K562 (cell line): Measurements from ENCODE around the gene SPOCK2. TPM values are rescaled to one million over a fixed set of nuclear protein-coding genes. Genes with fewer than 3 reads are reported as not detected.

Source experiments
- ATAC-seq: fragments of 200-7000 bp; cut with Tn5 transposase; 3 replicates; pipeline ENCODE4 v1.9.1; 2020; ENCODE audit warnings: moderate library complexity
- BruUV-seq: library from RNA; stranded (reverse); fragments of 400-500 nt; replicated peaks from 2 replicates; lab custom pipeline; 2021; lab: Mats Ljungman, UMichigan
- CTCF ChIA-PET: fragments of 300-600 bp; formaldehyde crosslinking; extraction: SDS; loops from one replicate; lab custom pipeline; 2021; ENCODE audit warnings: low intra/inter-chr PET ratio; lab: Yijun Ruan, JAX
- POLR2A ChIA-PET: fragments of 300-600, 350-650 bp; sonication (Branson Sonifier 250); formaldehyde crosslinking; extraction: SDS; loops from one replicate; lab custom pipeline; 2021; ENCODE audit warnings: antibody characterized with exemption, inconsistent platforms; lab: Yijun Ruan, JAX
- DNase-seq, 4 experiments: peaks; one replicate each; pipeline versions ENCODE4 v3.0.0 to v3.0.0-alpha.2; 2011 to 2018; ENCODE audit warnings: low spot score in 3 of 4, mixed read lengths in 3 of 4; ENCODE audit errors: extremely low read depth in 1 of 4
- FAIRE-seq: peaks from 2 replicates; lab custom pipeline; 2011; peaks lifted over from hg19 to GRCh38; lab: Jason Lieb, UNC
- H2AFZ ChIP-seq: 2 replicates; pipeline ENCODE4 v1.6.0; 2011; ENCODE audit warnings: low read depth, low read length, control low read depth, inconsistent platforms
- H3K27ac ChIP-seq: fragments of 200-600 bp; 3 replicates; pipeline ENCODE4 v1.8.0; 2011; ENCODE audit warnings: low read depth, mild to moderate bottlenecking, control low read depth, inconsistent platforms, low read length, moderate library complexity, mixed read lengths; ENCODE audit errors: extremely low read depth
- H3K27me3 ChIP-seq, 2 experiments: fragments of 300-600 bp in 1 of 2; 2 replicates in 1 of 2; 3 replicates in 1 of 2; pipeline versions ENCODE4 v1.6.0 to v1.8.0; 2011; ENCODE audit warnings: inconsistent platforms in 2 of 2, low read length in 2 of 2, mild to moderate bottlenecking in 1 of 2, mixed read lengths in 1 of 2, moderate library complexity in 1 of 2; ENCODE audit not compliant: control insufficient read depth in 2 of 2, insufficient read depth in 2 of 2
- H3K36me3 ChIP-seq: fragments of 300-600 bp; 3 replicates; pipeline ENCODE4 v1.8.0; 2011; ENCODE audit warnings: mild to moderate bottlenecking, low read length, inconsistent platforms; ENCODE audit not compliant: control insufficient read depth, insufficient read depth
- H3K4me1 ChIP-seq, 2 experiments: fragments of 200-600 bp in 1 of 2; replicated peaks in 1 of 2; 2 replicates in 1 of 2; 3 replicates in 1 of 2; pipeline versions ENCODE4 v1.5.1 to v1.8.0; 2011; ENCODE audit warnings: inconsistent platforms in 2 of 2, low read length in 2 of 2, mild to moderate bottlenecking in 1 of 2, mixed read lengths in 1 of 2, moderate library complexity in 1 of 2; ENCODE audit not compliant: control insufficient read depth in 2 of 2, insufficient read depth in 2 of 2
- H3K4me2 ChIP-seq: 2 replicates; pipeline ENCODE4 v1.6.1; 2011; ENCODE audit warnings: low read length, control low read depth, inconsistent platforms, mixed read lengths; ENCODE audit not compliant: insufficient read depth
- H3K4me3 ChIP-seq: fragments of 200-600 bp; sonication (generic), shearing (Covaris generic); 2 replicates; pipeline ENCODE4 v1.5.1; 2016; ENCODE audit warnings: control low read depth, inconsistent platforms
- H3K79me2 ChIP-seq: fragments of 200-600 bp; 3 replicates; pipeline ENCODE4 v1.8.0; 2011; ENCODE audit warnings: low read length, inconsistent platforms; ENCODE audit not compliant: control insufficient read depth, insufficient read depth
- H3K9ac ChIP-seq, 2 experiments: 2 replicates each; pipeline versions ENCODE4 v1.6.0 to v1.6.1; 2011; ENCODE audit warnings: low read depth in 2 of 2, low read length in 2 of 2, control low read depth in 1 of 2, inconsistent platforms in 1 of 2, mild to moderate bottlenecking in 1 of 2, mixed read lengths in 1 of 2; ENCODE audit not compliant: insufficient read depth in 1 of 2
- H3K9me1 ChIP-seq: one replicate; pipeline ENCODE4 v1.6.0; 2011; ENCODE audit warnings: inconsistent platforms, mild to moderate bottlenecking, low read length, moderate library complexity; ENCODE audit not compliant: control insufficient read depth, insufficient read depth
- H3K9me3 ChIP-seq: replicated peaks from 2 replicates; pipeline ENCODE4 v1.5.1; 2011; ENCODE audit warnings: low read depth, low read length, inconsistent platforms; ENCODE audit not compliant: control insufficient read depth, insufficient read depth
- H4K20me1 ChIP-seq: replicated peaks from 2 replicates; pipeline ENCODE4 v1.6.1; 2011; ENCODE audit warnings: low read length, inconsistent platforms, mixed read lengths; ENCODE audit not compliant: control insufficient read depth, insufficient read depth
- HDAC6 ChIP-seq: IDR thresholded peaks from 2 replicates; pipeline ENCODE4 v1.6.1; 2012; ENCODE audit warnings: low read depth, mild to moderate bottlenecking, control low read depth, inconsistent platforms, low read length, moderate library complexity
- NFE2 ChIP-seq: IDR thresholded peaks from 2 replicates; pipeline ENCODE4 v1.6.1; 2014; ENCODE audit warnings: antibody characterized with exemption, low read depth
- SRF ChIP-seq, 2 experiments: fragments of 250-450, 450-650 bp in 1 of 2; sonication (Bioruptor Pico) in 1 of 2; sonication (generic) in 1 of 2; formaldehyde crosslinking; IDR thresholded peaks; 2 replicates each; pipeline versions ENCODE4 v1.5.0 to v1.5.1; 2020 to 2022; ENCODE audit warnings: mild to moderate bottlenecking in 1 of 2, missing genetic modification reagents in 1 of 2
- SRSF3 ChIP-seq: fragments of 200-400 bp; formaldehyde crosslinking; IDR thresholded peaks from 2 replicates; pipeline ENCODE4 v1.6.1; 2016; ENCODE audit warnings: mild to moderate bottlenecking, low read length, moderate library complexity; ENCODE audit not compliant: insufficient read depth
- WGBS: fragments of 100-300 bp; shearing (Covaris generic); methylation state at CpG from one replicate; pipeline ENCODE4 v1.1.6; 2016; ENCODE audit warnings: low coverage, mixed read lengths; ENCODE audit not compliant: insufficient coverage; ENCODE audit errors: missing lambda C conversion rate; 5-methylcytosine and 5-hydroxymethylcytosine counted together
- in situ Hi-C: fragments of 300-500 bp; cut with MboI; formaldehyde crosslinking; loops from 4 replicates; pipeline ENCODE4 v1.15.0; 2018; ENCODE audit warnings: inconsistent platforms, mixed read lengths
- intact Hi-C: fragments of 100-400 bp; cut with micrococcal nuclease; formaldehyde crosslinking; loops from 2 replicates; pipeline ENCODE4 v1.14.2; 2022
- polyA plus RNA-seq, 8 experiments: library from polyadenylated mRNA; depleted of rRNA in 4 of 8; stranded (reverse) in 5 of 8; unstranded in 3 of 8; fragments of >200 nt; fragmentation: Nextera tagmentation in 2 of 8; fragmentation: Illumina TruSeq in 1 of 8; extraction: Ambion mirVana in 2 of 8; extraction: Trizol in 1 of 8; gene quantifications; 2 replicates each; pipeline versions ENCODE4 v1.2.1 to v1.2.3, GENCODE V29; 2011 to 2014; ENCODE audit warnings: inconsistent platforms in 1 of 8, missing spikeins in 1 of 8
- total RNA-seq, 7 experiments: library from RNA; depleted of rRNA in 6 of 7; stranded (reverse); fragments of >200 nt in 6 of 7; fragmentation: Illumina TruSeq in 2 of 7; extraction: Trizol in 2 of 7; gene quantifications; 2 replicates each; pipeline versions ENCODE4 v1.2.1 to v1.2.3, GENCODE V29; 2011 to 2021; ENCODE audit warnings: low replicate concordance in 1 of 7
- TF ChIP-seq, protein P1 (sequence below), 2 experiments: fragments of 450-650 bp; formaldehyde crosslinking in 1 of 2; IDR thresholded peaks; 2 replicates each; pipeline versions ENCODE4 v1.4.0 to v1.6.1; 2014 to 2020; ENCODE audit warnings: mild to moderate bottlenecking in 2 of 2, borderline replicate concordance in 1 of 2, low read depth in 1 of 2
- TF ChIP-seq, protein P2 (sequence below): fragments of 450-650 bp; IDR thresholded peaks from 2 replicates; pipeline ENCODE4 v1.6.1; 2018; ENCODE audit warnings: mild to moderate bottlenecking, low read depth; ENCODE audit not compliant: partially characterized antibody
- TF ChIP-seq, protein P3 (sequence below): IDR thresholded peaks from 2 replicates; pipeline ENCODE4 v1.6.1; 2016; ENCODE audit warnings: missing genetic modification characterization, missing compliant biosample characterization
- TF ChIP-seq, protein P4 (sequence below): sonication (generic); formaldehyde crosslinking; IDR thresholded peaks from 2 replicates; pipeline ENCODE4 v1.9.0; 2022; ENCODE audit warnings: mild to moderate bottlenecking, missing genetic modification reagents

Gene SPOCK2
- total and polyA plus RNA-seq, 9 of the 15 experiments (the other 6 are each of a cell fraction or from before 2014, with no cell fraction given), result 0.04 to 0.86 (median 0.11) TPM; not detected in 2

DNA sequence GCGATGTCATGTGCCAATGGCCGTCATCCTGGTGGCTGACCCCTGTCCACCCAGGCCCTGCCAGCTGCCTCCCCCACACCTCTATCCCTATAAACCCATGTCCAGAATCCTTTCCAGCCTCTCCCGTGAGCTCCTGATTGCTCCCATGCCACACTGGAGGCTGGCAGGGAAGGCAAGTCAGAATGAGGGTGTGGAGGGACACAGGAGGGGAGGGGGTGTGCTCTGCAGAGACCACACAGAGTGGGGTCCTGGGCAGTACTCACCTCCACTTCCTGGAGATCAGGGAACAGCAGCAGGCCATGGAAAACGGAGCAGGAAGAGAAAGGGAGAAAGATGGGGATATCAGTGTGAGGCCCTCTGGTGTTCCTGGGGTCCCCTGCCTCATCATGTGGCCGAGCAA, 15.7 kb downstream of the SPOCK2 start:
- ChIA-PET POLR2A (interaction anchor here (0.7 to 1.3 kb wide), 7 partner anchors 13 to 371 kb away, joined by 3 to 5 read pairs (median 4); no protein-coding TSS in a partner anchor), CTCF (no interaction called here)
- Histone ChIP-seq H3K9me3 (no peaks in the 10 kb centered on the region), H3K9me1 (peaks cover 5% of the 10 kb centered on the region), H3K36me3 (no peaks in the 10 kb centered on the region), H4K20me1 (no peaks in the 10 kb centered on the region), H3K9ac (no peak overlapping the region), H3K4me3 (no peak overlapping the region), H3K27ac (no peak overlapping the region), H3K4me1 (peaks cover 0 to 17% of the 10 kb centered on the region in 2 experiments; a peak in 2 of 5 replicates), H2AFZ (no peak overlapping the region), H3K27me3 (peaks cover 2 to 43% of the 10 kb centered on the region in 2 experiments; a peak in 4 of 5 replicates), H3K79me2 (no peaks in the 10 kb centered on the region), H3K4me2 (no peak overlapping the region)
- FAIRE-seq (no peak), ATAC-seq (no peak), DNase-seq (no peak)
- intact Hi-C loops (no loop called here), in situ Hi-C loops (no loop called here)
- 29% methylated on average over 5 of the region's 5 CpGs for WGBS
- no peak for TF ChIP-seq SRSF3
- no peak for TF ChIP-seq NFE2
- TF ChIP-seq, protein P1, sequence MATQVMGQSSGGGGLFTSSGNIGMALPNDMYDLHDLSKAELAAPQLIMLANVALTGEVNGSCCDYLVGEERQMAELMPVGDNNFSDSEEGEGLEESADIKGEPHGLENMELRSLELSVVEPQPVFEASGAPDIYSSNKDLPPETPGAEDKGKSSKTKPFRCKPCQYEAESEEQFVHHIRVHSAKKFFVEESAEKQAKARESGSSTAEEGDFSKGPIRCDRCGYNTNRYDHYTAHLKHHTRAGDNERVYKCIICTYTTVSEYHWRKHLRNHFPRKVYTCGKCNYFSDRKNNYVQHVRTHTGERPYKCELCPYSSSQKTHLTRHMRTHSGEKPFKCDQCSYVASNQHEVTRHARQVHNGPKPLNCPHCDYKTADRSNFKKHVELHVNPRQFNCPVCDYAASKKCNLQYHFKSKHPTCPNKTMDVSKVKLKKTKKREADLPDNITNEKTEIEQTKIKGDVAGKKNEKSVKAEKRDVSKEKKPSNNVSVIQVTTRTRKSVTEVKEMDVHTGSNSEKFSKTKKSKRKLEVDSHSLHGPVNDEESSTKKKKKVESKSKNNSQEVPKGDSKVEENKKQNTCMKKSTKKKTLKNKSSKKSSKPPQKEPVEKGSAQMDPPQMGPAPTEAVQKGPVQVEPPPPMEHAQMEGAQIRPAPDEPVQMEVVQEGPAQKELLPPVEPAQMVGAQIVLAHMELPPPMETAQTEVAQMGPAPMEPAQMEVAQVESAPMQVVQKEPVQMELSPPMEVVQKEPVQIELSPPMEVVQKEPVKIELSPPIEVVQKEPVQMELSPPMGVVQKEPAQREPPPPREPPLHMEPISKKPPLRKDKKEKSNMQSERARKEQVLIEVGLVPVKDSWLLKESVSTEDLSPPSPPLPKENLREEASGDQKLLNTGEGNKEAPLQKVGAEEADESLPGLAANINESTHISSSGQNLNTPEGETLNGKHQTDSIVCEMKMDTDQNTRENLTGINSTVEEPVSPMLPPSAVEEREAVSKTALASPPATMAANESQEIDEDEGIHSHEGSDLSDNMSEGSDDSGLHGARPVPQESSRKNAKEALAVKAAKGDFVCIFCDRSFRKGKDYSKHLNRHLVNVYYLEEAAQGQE (IDR thresholded peaks at IDR 0.05; ENCODE audit: borderline replicate concordance), result no peak
- TF ChIP-seq, protein P1 (CRISPR knock-in tag; IDR thresholded peaks at IDR 0.05; ENCODE audit: low read depth), result no peak
- TF ChIP-seq, protein P2, sequence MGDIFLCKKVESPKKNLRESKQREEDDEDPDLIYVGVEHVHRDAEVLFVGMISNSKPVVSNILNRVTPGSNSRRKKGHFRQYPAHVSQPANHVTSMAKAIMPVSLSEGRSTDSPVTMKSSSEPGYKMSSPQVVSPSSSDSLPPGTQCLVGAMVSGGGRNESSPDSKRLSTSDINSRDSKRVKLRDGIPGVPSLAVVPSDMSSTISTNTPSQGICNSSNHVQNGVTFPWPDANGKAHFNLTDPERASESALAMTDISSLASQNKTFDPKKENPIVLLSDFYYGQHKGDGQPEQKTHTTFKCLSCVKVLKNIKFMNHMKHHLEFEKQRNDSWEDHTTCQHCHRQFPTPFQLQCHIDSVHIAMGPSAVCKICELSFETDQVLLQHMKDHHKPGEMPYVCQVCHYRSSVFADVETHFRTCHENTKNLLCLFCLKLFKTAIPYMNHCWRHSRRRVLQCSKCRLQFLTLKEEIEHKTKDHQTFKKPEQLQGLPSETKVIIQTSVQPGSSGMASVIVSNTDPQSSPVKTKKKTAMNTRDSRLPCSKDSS, result no peak
- TF ChIP-seq, protein P3, sequence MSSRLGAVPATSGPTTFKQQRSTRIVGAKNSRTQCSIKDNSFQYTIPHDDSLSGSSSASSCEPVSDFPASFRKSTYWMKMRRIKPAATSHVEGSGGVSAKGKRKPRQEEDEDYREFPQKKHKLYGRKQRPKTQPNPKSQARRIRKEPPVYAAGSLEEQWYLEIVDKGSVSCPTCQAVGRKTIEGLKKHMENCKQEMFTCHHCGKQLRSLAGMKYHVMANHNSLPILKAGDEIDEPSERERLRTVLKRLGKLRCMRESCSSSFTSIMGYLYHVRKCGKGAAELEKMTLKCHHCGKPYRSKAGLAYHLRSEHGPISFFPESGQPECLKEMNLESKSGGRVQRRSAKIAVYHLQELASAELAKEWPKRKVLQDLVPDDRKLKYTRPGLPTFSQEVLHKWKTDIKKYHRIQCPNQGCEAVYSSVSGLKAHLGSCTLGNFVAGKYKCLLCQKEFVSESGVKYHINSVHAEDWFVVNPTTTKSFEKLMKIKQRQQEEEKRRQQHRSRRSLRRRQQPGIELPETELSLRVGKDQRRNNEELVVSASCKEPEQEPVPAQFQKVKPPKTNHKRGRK (tag), result no peak
- TF ChIP-seq, protein P4, sequence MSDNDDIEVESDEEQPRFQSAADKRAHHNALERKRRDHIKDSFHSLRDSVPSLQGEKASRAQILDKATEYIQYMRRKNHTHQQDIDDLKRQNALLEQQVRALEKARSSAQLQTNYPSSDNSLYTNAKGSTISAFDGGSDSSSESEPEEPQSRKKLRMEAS (CRISPR knock-in tag), result 0 out of 2 replicates have a peak, but pooled peaks have one; percentile 1
- no peak for TF ChIP-seq SRF (CRISPR knock-in tag; IDR thresholded peaks at IDR 0.05)
- TF ChIP-seq HDAC6, result no peak
- BruUV-seq, result no TSS peak
